HCT116 (cell line): ENCODE data around the gene CTXN1. TPM values are rescaled to one million over a fixed set of nuclear protein-coding genes. Genes with fewer than 3 reads are reported as not detected.

Experiments used
- ATAC-seq: fragments of 200-7000 bp; cut with Tn5 transposase; 2 replicates; pipeline ENCODE4 v1.9.1; 2020; ENCODE audit warnings: mild to moderate bottlenecking, moderate library complexity
- BruUV-seq: library from RNA; stranded (reverse); fragments of 400-500 nt; replicated peaks from 2 replicates; lab custom pipeline; 2021; lab: Mats Ljungman, UMichigan
- CTCF ChIA-PET: fragments of 300-600 bp; sonication (Branson Sonifier 250); formaldehyde crosslinking; loops from one replicate; lab custom pipeline; 2021; ENCODE audit warnings: antibody characterized with exemption; lab: Charles Lee
- POLR2A ChIA-PET: fragments of 300-600, 350-600 bp; sonication (Branson Sonifier 250); formaldehyde crosslinking; loops from one replicate; lab custom pipeline; 2021; ENCODE audit warnings: antibody characterized with exemption; lab: Charles Lee
- RAD21 ChIA-PET, 2 experiments: fragments of 300-600 bp; sonication (Branson Sonifier 250); formaldehyde crosslinking; loops; one replicate each; lab custom pipeline; 2023; ENCODE audit warnings: low total read pairs in 2 of 2; ENCODE audit not compliant: uncharacterized antibody in 2 of 2, unreplicated experiment in 2 of 2, low non-redundant PET in 1 of 2; lab: Charles Lee
- DNase-seq: peaks from one replicate; pipeline ENCODE4 v3.0.0-alpha.2; 2010; ENCODE audit warnings: low read depth, low spot score
- H2AFZ ChIP-seq: fragments of 200-600 bp; shearing (Covaris generic), sonication (generic); 2 replicates; pipeline ENCODE4 v1.6.1; 2017; ENCODE audit warnings: low read depth, mixed run types, mixed read lengths, antibody characterized with exemption, low read length; ENCODE audit not compliant: poor library complexity, severe bottlenecking
- H3K27ac ChIP-seq: 2 replicates; pipeline ENCODE4 v1.5.1; 2012; ENCODE audit warnings: low read depth, low read length
- H3K27me3 ChIP-seq: fragments of 200-600 bp; sonication (generic); 2 replicates; pipeline ENCODE4 v1.6.1; 2016; ENCODE audit warnings: mixed run types, low read length, mixed read lengths; ENCODE audit not compliant: insufficient read depth
- H3K36me3 ChIP-seq, 2 experiments: fragments of 200-500 bp in 1 of 2; fragments of 200-600 bp in 1 of 2; sonication (Bioruptor generic) in 1 of 2; sonication (generic) in 1 of 2; 2 replicates each; pipeline versions ENCODE4 v1.5.1 to v1.6.1; 2014 to 2016; ENCODE audit warnings: low read length in 2 of 2, inconsistent platforms in 1 of 2, mixed read lengths in 1 of 2, mixed run types in 1 of 2; ENCODE audit not compliant: insufficient read depth in 2 of 2, control insufficient read depth in 1 of 2
- H3K4me1 ChIP-seq, 2 experiments: fragments of 200-600 bp in 1 of 2; sonication (generic) in 1 of 2; 2 replicates each; pipeline versions ENCODE4 v1.5.1 to v1.6.1; 2012 to 2017; ENCODE audit warnings: low read length in 2 of 2, inconsistent platforms in 1 of 2, mild to moderate bottlenecking in 1 of 2, mixed read lengths in 1 of 2, mixed run types in 1 of 2, moderate library complexity in 1 of 2; ENCODE audit not compliant: insufficient read depth in 2 of 2, control insufficient read depth in 1 of 2
- H3K4me2 ChIP-seq: fragments of 200-600 bp; sonication (generic); 2 replicates; pipeline ENCODE4 v1.6.1; 2017; ENCODE audit warnings: mixed run types, low read length, mixed read lengths
- H3K4me3 ChIP-seq, 2 experiments: fragments of 200-600 bp in 1 of 2; sonication (generic) in 1 of 2; replicated peaks in 1 of 2; 2 replicates each; pipeline ENCODE4 v1.5.1; 2011 to 2016; ENCODE audit warnings: low read length in 2 of 2, control low read depth in 1 of 2, low read depth in 1 of 2, mild to moderate bottlenecking in 1 of 2, mixed read lengths in 1 of 2, mixed run types in 1 of 2
- H3K79me2 ChIP-seq: fragments of 200-600 bp; sonication (generic); 2 replicates; pipeline ENCODE4 v1.6.1; 2017; ENCODE audit warnings: mild to moderate bottlenecking, mixed run types, low read length, moderate library complexity, mixed read lengths; ENCODE audit not compliant: insufficient read depth
- H3K9ac ChIP-seq: fragments of 200-600 bp; sonication (generic); 2 replicates; pipeline ENCODE4 v1.6.1; 2016; ENCODE audit warnings: low read length, mixed read lengths
- H3K9me2 ChIP-seq: fragments of 200-600 bp; sonication (generic), shearing (Covaris generic); 2 replicates; pipeline ENCODE4 v1.6.1; 2017; ENCODE audit warnings: mixed run types, mild to moderate bottlenecking, moderate library complexity; ENCODE audit not compliant: insufficient read depth
- H3K9me3 ChIP-seq, 2 experiments: fragments of 200-500 bp in 1 of 2; fragments of 200-600 bp in 1 of 2; sonication (Bioruptor generic) in 1 of 2; sonication (generic) in 1 of 2; 2 replicates each; pipeline ENCODE4 v1.6.1; 2014 to 2017; ENCODE audit warnings: low read length in 2 of 2, mixed read lengths in 2 of 2, inconsistent platforms in 1 of 2, low read depth in 1 of 2, mild to moderate bottlenecking in 1 of 2, mixed run types in 1 of 2, moderate library complexity in 1 of 2; ENCODE audit not compliant: control insufficient read depth in 1 of 2, insufficient read depth in 1 of 2
- H4K20me1 ChIP-seq: fragments of 200-600 bp; sonication (generic), shearing (Covaris generic); 2 replicates; pipeline ENCODE4 v1.6.1; 2017; ENCODE audit warnings: mixed run types, mild to moderate bottlenecking, moderate library complexity; ENCODE audit not compliant: insufficient read depth
- CBX3 ChIP-seq: IDR thresholded peaks from 2 replicates; pipeline ENCODE4 v1.6.1; 2012; ENCODE audit warnings: low read depth
- CEBPB ChIP-seq: IDR thresholded peaks from 2 replicates; pipeline ENCODE4 v1.6.1; 2012; ENCODE audit warnings: low read depth
- JUND ChIP-seq: IDR thresholded peaks from 2 replicates; pipeline ENCODE4 v1.6.1; 2012
- POLR2AphosphoS5 ChIP-seq: IDR thresholded peaks from 2 replicates; pipeline ENCODE4 v1.6.1; 2011; ENCODE audit warnings: mild to moderate bottlenecking, low read depth, low read length, moderate library complexity
- RAD21 ChIP-seq: IDR thresholded peaks from 2 replicates; pipeline ENCODE4 v1.6.1; 2012; ENCODE audit warnings: low read depth, mild to moderate bottlenecking
- TCF7L2 ChIP-seq: IDR thresholded peaks from 2 replicates; pipeline ENCODE4 v1.7.0; 2011; ENCODE audit warnings: borderline replicate concordance, inconsistent platforms; ENCODE audit not compliant: insufficient read depth, insufficient read length; ENCODE audit errors: extremely low read depth
- YY1 ChIP-seq: IDR thresholded peaks from 2 replicates; pipeline ENCODE4 v1.6.1; 2011; ENCODE audit warnings: low read length, low read depth, moderate library complexity, mild to moderate bottlenecking; ENCODE audit not compliant: insufficient replicate concordance; ENCODE audit errors: extremely low read depth
- intact Hi-C: fragments of 100-400 bp; cut with micrococcal nuclease; formaldehyde crosslinking; loops from 2 replicates; pipeline ENCODE4 v1.10.0; 2022
- total RNA-seq: library from RNA; stranded (reverse); gene quantifications from one replicate; pipeline ENCODE4 v1.2.1, GENCODE V29; 2021; ENCODE audit not compliant: unreplicated experiment
- TF ChIP-seq, protein P1 (sequence below): IDR thresholded peaks from 2 replicates; pipeline ENCODE4 v1.6.1; 2011; ENCODE audit warnings: mild to moderate bottlenecking, low read length, moderate library complexity; ENCODE audit not compliant: insufficient replicate concordance; ENCODE audit errors: extremely low read depth
- TF ChIP-seq, protein P2 (sequence below): IDR thresholded peaks from 2 replicates; pipeline ENCODE4 v1.6.1; 2012
- TF ChIP-seq, protein P3 (sequence below): IDR thresholded peaks from 2 replicates; pipeline ENCODE4 v1.6.1; 2012

The CTXN1 gene
- total RNA-seq, 1 experiment from 2014 or later = 56.0 TPM

DNA sequence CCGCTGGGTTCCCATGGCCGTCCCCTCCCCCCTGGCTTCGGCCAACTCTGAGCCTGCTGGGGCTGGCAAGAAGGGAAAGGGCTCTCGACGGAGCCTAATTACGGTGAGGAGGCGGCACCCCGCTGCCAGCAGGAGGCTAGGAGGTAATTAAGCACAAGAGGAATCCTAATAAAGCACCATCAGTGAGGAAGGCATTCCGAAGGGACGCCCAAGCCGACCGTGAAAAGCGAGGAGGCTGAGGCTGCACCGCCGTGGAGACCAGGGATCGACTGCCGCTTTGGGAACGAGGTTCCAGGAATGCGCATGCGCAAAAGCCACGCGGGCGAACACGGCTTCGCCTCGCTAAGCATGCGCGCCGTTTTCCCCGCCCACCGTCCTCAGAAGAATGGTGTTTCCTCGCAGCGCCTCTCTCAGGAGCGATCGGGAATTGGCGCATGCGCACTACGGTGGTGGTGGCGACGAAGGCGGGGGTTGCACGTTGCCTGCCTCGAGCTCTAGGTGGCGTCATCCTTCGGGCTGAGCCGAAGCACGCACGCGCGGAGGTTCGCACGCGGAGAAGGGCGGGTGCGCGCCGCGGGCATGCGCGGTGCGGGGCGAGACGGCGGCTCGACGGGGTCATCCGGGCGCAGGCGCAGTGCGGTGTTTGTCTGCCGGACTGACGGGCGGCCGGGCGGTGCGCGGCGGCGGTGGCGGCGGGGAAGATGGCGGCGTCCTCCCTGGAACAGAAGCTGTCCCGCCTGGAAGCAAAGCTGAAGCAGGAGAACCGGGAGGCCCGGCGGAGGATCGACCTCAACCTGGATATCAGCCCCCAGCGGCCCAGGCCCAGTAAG lies 22.5 kb downstream of the CTXN1 start, which contains the start of gene MAP2K7 (continued):
- TF ChIP-seq TCF7L2 = no peak

DNA sequence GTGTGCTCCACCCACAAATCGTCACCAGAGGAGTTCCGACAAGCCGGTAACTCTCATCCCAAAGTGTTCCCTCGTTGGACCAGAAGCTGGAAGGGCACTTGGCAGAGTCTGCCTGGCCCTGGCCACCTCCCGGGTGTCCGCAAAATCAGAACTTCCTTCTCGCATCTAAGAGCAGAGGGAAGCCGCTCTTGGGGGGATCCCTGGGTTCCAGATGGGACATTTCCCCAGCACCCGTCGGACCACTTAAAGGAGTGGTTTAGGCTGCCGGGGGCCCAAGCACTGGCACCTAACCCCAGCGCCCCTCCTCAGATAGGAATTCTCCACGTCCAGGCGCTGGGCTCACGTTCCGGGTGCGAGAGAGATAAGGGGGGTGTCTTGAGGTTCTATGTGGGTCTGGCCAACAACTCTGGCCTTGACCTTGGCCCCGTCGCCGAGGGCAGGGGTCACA lies 23.1 kb downstream of the CTXN1 start:
- DNase-seq (no peak), ATAC-seq (peak; percentile 13; the same call in 1 of the 2 replicates)
- Histone ChIP-seq H3K9me2 (no peaks in the 10 kb centered on the region), H3K27ac (peak overlapping the region; percentile 92), H3K4me2 (peak overlapping the region; percentile 96), H3K4me1 (peaks cover 3 to 30% of the 10 kb centered on the region in 2 experiments; a peak in 2 of 4 replicates), H3K4me3 (peak overlapping the region; percentile 75 to 79), H3K27me3 (no peaks in the 10 kb centered on the region), H3K79me2 (peaks cover 48% of the 10 kb centered on the region), H3K9me3 (no peaks in the 10 kb centered on the region), H4K20me1 (no peaks in the 10 kb centered on the region), H2AFZ (no peak overlapping the region), H3K9ac (peak overlapping the region; percentile 97), H3K36me3 (peaks cover 0 to 9% of the 10 kb centered on the region in 2 experiments; a peak in 2 of 4 replicates)
- BruUV-seq = TSS peak; percentile 87
- TF ChIP-seq, protein P1, sequence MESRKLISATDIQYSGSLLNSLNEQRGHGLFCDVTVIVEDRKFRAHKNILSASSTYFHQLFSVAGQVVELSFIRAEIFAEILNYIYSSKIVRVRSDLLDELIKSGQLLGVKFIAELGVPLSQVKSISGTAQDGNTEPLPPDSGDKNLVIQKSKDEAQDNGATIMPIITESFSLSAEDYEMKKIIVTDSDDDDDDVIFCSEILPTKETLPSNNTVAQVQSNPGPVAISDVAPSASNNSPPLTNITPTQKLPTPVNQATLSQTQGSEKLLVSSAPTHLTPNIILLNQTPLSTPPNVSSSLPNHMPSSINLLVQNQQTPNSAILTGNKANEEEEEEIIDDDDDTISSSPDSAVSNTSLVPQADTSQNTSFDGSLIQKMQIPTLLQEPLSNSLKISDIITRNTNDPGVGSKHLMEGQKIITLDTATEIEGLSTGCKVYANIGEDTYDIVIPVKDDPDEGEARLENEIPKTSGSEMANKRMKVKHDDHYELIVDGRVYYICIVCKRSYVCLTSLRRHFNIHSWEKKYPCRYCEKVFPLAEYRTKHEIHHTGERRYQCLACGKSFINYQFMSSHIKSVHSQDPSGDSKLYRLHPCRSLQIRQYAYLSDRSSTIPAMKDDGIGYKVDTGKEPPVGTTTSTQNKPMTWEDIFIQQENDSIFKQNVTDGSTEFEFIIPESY = no peak
- TF ChIP-seq POLR2AphosphoS5 (no peak; the same call in 1 of the 2 replicates), JUND (no peak), CBX3 (no peak), YY1 (no peak), CEBPB (no peak), RAD21 (no peak)
- TF ChIP-seq, protein P2, sequence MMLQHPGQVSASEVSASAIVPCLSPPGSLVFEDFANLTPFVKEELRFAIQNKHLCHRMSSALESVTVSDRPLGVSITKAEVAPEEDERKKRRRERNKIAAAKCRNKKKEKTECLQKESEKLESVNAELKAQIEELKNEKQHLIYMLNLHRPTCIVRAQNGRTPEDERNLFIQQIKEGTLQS = no peak
- TF ChIP-seq, protein P3, sequence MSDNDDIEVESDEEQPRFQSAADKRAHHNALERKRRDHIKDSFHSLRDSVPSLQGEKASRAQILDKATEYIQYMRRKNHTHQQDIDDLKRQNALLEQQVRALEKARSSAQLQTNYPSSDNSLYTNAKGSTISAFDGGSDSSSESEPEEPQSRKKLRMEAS = no peak
- ChIA-PET CTCF (interaction anchor here (0.9 to 1.2 kb wide), 11 partner anchors 10 to 611 kb away, joined by 3 to 18 read pairs (median 4); partner anchors contain the start of genes SNAPC2 and ZNF414), RAD21 (interaction anchor here in 1 of 2 experiments (1.0 kb wide), 1 partner anchor 34 kb away, joined by 4 read pairs; no protein-coding TSS in a partner anchor), POLR2A (interaction anchor here (1.2 to 2.1 kb wide), 5 partner anchors 14 to 34 kb away, joined by 5 to 11 read pairs (median 8); partner anchors contain the start of genes LRRC8E and SNAPC2)
- intact Hi-C loops = loop anchor here (2.0 kb wide), 1 partner anchor 14 kb away; the partner anchor contains the start of gene LRRC8E
